ENCODE data around the gene INTS3.
A peak's percentile ranks its signal among the peaks of the same experiment; 100 is the strongest.

INTS3 gene

GRCh38 chr1:153727463-153728304, at the start of gene INTS3:
TSS of gene INTS3 (plus strand) at chr1:153728050. CDS start at chr1:153728635, 585 bp downstream.
- peak; percentile 99 for DNase-seq

- peak; percentile 13 to 21 for DNase-seq
Observed at GRCh38 chr1:153678519-153679336, 49.1 kb upstream of the INTS3 start, which contains the start of gene NPR1. TSS of gene NPR1 (plus strand) at chr1:153678688. CDS start at chr1:153679109, 421 bp downstream.

- DNase-seq = peak in 1 of 2 experiments; percentile 21
Observed at GRCh38 chr1:153679337-153680119, 48.3 kb upstream of the INTS3 start.

- DNase-seq = no peak
Observed at GRCh38 chr1:153680120-153680403, 47.8 kb upstream of the INTS3 start.

GRCh38 chr1:153682730-153683129, 45.1 kb upstream of the INTS3 start:
- no peak for DNase-seq

- DNase-seq = no peak
Observed at GRCh38 chr1:153683854-153684253, 44.0 kb upstream of the INTS3 start.

GRCh38 chr1:153684892-153685291, 43.0 kb upstream of the INTS3 start:
- DNase-seq = no peak

GRCh38 chr1:153685544-153686340, 42.1 kb upstream of the INTS3 start:
- no peak for DNase-seq

- DNase-seq = no peak
Observed at GRCh38 chr1:153687346-153688125, 40.3 kb upstream of the INTS3 start.

- no peak for DNase-seq
Observed at GRCh38 chr1:153688276-153688675, 39.6 kb upstream of the INTS3 start.

GRCh38 chr1:153688736-153689328, 39.0 kb upstream of the INTS3 start:
- DNase-seq = no peak

GRCh38 chr1:153693466-153693865, 34.4 kb upstream of the INTS3 start:
- no peak for DNase-seq

GRCh38 chr1:153696741-153697140, 31.1 kb upstream of the INTS3 start:
- no peak for DNase-seq

- DNase-seq = no peak
Observed at GRCh38 chr1:153697191-153698019, 30.4 kb upstream of the INTS3 start.

- no peak for DNase-seq
Observed at GRCh38 chr1:153698020-153698922, 29.6 kb upstream of the INTS3 start.

GRCh38 chr1:153698923-153699714, 28.7 kb upstream of the INTS3 start:
- no peak for DNase-seq

- DNase-seq = no peak
Observed at GRCh38 chr1:153699768-153700167, 28.1 kb upstream of the INTS3 start.

GRCh38 chr1:153705484-153705883, 22.4 kb upstream of the INTS3 start:
- no peak for DNase-seq
